Activated gamma-delta T cell treated with Interleukin-2 at 50 U/mL for 16 hours (primary cell): Measurements from ENCODE around the gene PCMT1.

ENCODE experiments used
- DNase-seq: peaks from one replicate; pipeline ENCODE4 v3.0.0-alpha.2; 2020

PCMT1 gene

GRCh38 chr6:149856256-149856994, 106.9 kb downstream of the PCMT1 start:
- DNase-seq = no peak

- no peak for DNase-seq
Observed at GRCh38 chr6:149857541-149857940, 108.0 kb downstream of the PCMT1 start.

- no peak for DNase-seq
Observed at GRCh38 chr6:149859368-149859767, 109.8 kb downstream of the PCMT1 start.

- no peak for DNase-seq
Observed at GRCh38 chr6:149859938-149860337, 110.4 kb downstream of the PCMT1 start.

GRCh38 chr6:149860513-149860833, 110.9 kb downstream of the PCMT1 start:
- no peak for DNase-seq
